Measurements from ENCODE around the gene TPRN.

The TPRN gene

DNA sequence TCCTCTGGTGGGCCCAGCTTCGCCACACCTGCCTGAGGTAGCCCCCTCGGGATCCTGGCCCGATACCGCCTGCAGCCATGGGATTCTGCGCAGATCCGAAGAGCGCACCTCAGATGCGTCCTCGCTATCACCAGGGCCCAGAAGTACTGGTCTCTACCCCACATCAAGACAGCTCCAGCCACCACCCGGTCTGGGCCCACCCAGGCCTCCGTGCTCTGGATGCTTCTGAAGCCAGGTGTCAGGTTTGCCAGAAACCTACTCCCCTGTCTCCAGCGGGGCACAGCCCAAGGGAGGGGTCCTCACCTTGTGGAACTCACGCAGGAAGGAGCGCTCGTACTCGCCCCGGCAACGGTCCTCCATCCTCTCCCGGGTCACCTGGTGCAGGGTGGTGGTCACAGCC is 14.6 kb downstream of the TPRN start:
- DNase-seq: no peak

DNA sequence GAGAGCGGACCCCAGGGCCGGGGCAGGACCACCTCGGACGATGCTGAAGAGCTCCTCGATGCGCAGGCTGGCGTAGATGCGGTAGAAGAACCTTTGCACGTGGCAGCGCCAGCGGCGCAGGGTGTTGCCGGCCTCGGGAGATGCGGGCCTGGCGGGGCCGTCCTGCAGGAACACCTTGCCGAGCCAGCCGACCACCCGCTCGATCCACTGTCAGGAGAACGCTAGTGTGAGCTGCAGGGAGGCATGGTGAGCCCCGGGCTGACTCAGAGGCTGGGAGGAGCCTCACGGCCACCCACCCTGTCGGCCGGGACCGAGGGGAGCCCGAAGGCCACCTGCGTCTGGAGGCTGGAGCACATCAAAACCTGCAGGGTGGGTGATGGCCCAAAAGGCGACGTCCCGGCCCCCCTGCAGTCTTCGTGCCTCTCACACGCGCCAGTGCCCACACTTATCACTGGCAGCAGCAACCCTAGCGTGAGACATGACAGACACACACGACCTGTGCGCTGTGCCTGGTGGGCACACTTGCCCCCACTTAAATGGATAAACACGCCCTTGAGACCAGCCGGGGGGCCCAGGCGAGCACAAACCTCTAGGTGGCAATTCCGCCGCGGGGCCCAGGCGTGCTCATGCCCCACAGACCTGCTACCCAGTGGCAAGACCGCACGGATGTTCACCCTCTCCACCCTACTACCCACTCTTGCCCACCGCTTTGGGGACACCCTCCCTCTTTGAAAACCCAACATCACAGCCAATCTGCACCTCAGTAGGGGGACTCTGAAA is 15.5 kb downstream of the TPRN start:
- DNase-seq: no peak

GRCh38 chr9:137183980-137184595 is 16.5 kb downstream of the TPRN start:
- no peak for DNase-seq

DNA sequence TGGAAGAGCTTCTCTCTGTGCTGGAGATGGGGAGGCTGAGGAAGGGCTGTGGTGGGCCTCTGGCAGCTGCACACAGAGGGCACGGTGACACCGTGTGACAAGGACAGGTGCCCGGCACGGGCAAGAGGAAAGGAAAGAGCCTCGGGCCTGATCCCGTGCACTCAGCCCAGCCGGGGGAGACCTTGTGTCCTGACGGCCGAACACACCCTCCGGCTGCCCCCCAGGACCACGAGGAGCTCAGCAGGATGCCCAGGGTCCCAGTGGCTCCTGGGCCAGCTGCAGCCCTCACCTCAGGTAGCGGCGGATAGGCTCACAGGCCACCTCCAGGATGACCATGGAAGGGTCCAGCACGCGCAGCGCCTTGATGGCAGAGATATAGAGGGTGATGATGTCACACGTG is 17.7 kb downstream of the TPRN start:
- DNase-seq: no peak

DNA sequence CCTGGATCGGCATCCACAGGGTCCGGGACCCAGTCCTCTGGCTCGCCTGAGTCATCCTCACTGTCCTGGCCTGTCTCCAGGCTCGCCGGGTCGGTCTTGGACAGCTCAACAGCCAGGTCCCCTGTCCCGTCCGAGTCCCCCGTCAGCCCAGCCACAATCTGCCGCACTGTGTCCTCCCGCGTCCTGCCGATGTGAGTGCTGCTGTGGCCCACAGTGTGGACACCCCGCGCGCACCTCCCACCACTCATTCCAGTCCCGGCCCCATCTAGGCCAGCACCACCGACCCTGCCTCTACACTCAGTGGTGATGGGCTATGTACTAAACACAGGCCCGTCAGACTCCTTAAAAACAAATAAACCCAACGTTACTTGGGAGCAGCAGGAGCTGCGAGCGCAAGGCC is 18.9 kb downstream of the TPRN start:
- no peak for DNase-seq

DNA sequence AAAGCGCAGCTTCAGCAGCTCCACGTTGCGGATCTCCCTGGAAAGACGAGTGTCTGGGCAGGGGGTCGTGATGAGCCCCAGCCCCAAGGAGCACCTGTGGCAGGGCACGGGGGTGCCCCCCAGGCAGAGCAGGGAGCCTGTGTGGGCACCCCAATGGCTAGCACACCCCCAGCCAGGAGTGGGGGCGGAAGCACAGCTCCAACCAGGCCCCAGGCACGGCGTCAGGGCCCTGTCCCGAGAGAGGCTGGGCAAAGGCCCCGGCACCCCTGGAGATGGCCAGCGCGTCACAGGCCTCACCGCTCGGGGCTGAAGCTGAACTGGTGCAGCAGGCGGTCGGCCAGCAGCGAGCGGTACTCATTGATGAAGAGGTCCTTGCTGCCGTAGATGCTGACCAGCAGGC is 20.1 kb downstream of the TPRN start:
- DNase-seq: no peak

DNA sequence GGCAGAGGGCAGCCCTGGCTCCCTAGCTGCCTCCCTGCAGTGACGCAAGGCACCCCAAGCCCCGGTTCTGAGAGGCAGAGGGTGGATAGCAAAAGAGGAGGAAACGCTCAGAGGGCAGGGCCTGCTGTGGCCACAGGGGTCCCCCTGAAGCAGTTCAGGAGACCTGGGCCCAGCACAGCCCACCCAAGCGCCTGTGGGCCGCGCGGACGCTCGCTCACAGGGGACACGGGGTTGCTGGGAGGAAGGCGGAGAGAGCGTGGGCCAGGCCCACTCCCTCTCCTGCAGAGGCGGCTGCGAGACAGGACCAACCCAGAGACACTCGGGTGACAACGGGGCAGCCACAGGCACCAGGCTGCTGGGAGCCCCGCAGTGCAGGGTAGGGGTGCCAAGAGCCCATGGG is 20.8 kb downstream of the TPRN start:
- no peak for DNase-seq

DNA sequence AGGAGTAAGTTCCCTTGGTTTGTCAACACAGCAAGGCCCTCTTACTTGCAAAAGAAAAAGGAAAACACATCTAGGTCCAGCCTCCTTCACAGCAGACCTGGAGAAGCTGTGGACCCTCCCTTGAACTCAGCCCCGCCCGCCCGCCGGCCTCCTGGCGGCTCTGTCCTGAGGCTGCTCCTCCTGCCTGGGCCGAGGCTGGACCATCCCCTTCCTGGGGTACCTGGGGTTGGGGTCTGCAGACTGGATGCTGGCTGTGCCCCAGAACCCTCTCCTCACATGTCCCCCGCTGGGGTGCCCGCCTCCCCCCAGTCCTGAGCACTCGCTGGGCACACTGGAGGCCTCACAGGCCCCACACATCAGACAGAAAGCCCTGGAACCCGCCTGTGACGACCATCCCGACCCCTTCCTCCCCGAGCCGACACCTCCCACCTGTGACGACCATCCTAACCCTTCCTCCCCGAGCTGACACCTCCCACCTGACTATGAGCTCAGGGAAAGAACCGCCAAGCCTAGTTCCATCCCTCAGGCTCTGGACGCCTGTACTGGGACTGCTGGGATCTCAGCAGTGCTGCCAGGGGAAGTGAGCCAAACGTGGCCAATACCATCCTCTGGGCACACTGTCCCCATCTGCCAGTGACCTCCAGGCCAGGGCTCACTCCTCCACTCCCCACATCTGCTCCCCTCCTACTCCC is 21.5 kb downstream of the TPRN start:
- DNase-seq: no peak

DNA sequence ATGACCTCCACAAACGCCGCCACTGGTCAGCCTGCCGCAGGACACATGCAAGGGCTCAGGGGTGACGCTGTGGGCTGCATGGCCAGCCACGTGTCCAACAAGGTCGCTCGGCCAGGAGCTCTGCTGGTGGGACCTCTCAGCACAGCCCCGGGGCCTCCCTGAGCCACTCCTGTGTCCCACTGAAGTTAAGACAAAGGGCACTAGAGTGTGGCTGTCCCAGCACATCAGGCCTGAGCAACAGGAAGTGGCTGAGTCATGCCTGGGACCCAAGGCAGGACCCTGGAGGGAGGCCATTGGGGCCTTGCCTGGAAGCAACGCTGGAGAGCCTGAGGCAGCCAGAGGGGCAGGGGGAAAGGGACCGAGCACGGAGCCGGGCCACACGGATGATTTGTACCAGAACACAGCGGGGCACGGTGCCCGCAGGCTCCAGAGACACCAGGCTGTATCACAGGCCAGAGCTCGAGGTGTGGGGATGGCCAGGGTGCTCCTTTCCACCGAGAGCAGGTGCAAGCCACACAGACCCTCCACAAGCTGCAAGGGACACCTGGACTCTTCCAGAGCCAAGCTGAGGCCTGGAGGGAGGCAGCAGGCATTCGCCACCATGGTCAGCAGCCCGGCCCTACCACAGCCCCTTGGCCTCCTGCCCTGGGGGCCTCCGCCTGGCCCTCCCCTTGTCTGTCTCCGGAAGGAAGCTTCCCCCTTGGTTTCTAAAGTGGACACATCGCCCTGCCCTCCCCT is 22.2 kb downstream of the TPRN start:
- no peak for DNase-seq

DNA sequence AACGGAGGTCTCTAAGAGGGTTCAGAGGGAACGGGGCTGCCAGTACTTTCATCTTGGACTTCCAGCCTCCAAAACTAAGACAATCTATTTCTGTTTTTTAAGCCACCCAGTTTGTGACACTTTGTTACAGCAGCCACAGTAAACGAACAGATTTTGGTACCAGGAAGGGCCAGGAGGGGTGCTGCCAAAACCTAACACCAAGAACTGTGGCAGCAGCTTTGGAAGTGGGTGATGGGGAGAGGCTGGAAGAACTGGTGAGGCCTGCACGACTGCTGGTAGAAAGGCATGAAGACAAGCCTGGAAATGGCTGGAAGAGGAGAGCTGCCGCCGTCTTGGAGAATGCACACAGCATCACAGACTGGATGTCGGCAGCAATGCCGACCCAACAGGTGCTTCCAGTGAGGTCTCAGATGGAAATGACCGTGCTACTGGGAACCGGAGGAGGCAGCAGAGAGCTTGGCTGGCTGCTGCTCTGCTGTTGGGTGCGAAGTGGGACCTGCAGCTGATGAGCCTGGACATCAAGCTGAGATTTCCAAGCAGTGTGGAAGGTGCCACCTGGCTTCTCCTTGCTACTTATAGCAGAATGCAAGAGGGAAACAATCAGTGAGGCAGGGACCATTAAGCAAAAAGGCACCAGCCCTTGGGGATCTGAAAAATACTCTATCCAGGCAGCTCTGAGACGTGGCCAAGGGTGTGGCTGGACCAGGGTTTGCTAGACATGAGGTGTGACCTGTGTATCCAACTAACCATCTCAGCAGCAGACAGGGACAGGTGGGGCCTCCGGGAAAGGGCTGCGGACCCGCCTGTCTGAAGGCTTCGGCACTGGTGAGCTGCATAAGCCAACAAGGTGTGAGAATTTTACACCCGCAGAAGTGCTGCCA is 24.0 kb downstream of the TPRN start:
- DNase-seq: no peak

DNA sequence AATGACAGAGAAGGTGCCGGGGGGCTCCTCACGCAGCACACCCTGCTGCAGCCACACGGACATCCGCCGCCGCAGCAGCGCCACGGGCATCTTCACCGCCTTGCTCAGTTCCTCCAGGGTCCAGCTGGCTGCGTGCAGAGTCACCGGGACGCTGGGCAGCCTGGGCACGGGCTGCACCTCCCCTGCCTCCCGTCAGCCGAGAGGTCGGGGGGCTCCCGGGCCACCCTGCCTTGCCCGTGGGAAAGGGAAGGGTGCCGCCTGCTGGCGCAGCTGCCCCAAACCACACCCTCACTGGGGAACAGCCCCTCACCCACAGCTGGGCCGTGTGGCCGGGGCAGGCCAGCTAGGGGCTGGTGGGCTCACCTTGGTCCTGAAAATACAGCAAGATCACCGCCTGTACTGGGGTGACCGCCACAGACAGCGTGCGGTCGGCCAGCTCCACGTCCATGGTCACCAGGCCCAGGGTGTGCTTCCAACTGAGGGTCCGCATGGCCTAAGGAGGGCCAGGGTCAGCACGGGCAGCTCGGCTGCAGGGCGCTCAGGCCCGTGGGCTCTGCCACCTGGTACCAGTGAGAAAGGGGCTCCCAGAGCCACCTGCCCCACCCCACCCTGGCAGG is 25.1 kb downstream of the TPRN start:
- no peak for DNase-seq

DNA sequence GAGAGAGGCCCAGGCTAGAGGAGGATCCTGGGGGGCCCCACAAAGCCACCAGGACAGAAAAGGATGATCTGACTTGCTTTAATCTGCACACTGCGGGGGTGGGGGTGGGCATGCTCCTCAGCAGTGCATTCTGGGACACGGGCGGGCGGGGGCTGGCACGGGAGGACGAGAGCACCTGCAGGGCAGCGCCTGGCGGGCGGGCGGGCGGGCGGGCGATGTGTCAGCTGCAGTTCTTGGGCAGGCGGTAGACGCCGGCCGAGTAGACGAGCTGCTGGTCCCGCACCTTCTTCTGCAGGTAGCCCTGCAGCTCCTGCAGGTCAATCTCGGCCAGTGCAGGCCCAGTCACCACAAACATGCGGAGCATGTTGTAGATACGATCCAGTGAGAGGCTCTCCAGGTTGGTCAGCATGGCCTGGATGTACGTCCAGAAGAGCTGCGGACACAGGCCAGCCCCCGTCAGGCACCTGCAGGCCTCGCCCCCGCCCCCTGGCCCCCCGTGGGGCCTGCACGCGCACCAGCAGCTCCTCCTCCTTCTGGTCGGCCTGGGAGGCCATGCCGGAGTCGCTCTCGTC is 25.7 kb downstream of the TPRN start:
- no peak for DNase-seq

DNA sequence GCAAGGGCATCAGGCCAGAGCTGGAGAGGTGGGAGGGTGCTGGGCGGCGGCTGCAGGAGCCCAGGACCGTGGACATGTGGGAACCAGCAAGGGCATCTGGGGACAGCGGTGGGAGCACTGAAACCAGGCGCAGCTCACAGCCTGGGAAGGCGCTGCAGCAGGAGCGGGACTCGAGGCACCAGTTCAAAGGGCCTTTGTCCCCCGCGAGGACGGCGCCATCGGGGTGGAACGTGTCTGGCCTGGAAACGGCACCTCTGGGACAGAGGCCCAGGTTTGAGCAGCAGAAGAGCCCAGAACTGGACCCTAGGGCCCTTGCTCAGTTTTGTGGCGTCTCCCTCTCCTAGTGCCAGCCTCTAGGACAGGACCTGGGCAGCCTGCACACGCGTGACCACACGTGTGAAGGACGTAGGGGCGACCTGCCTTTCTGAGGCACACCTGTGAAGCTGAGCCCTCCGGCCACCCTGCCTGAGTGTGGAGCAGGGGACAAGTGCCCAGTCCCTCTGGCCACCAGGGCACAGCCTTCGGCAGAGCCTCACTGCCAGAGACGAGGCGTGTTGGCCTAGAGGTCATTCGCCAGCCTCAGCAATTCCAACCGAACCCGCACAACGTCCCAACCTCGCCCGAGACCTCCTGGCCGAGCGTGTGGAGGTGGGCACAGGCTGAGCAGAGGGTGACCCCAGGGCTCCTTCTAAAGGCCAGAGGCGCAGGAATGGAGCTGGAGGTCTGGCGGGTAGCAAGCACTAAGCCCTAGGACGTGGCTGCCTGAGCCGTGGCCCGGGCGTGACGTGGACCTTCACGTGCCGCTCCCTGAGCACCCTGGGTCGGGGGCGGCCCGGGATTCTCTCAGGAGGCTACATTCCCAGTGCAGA is 26.5 kb downstream of the TPRN start:
- no peak for DNase-seq

DNA sequence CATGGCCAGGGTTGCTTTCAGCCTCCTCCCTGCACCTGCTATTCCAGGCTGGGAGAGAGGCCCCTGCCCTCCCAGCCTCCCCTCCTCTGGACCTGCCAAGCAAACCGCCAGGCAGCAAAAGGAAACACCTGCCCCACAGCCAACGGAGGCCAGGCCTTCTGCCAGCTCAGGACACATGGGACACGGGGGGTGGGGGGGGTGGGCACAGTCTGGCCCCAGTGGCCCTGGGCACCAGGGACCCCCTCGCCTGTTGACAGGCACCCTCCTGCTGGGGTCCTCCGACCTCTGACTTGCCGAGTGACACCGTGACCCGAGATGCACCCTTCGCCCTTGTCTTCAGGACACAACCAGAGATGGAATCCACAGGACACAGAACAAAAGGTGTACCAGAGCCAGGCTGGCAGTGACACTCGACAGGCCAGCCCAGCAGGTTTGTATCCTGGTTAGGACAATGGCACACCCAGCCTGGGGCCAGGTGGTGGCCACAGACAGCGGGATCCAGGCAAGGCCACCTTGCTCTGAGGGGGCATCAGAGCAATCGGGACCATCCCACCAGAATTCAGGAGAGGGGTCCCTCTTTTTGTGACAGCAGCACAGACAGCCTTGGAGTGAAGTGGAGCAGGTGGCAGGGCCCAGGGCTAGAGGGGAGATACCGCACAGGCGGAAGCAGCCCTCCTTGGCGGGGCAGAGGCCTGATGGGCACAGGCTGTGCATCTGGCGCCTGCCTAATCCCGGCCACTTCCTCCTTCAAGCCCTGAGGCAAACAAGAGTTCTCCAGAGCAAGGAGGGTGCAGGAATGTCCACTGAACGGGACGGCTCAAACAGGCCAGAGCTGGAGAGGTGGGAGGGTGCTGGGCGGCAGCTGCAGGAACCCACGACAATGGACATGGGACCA is 27.4 kb downstream of the TPRN start:
- DNase-seq: peak; percentile 35

GRCh38 chr9:137171149-137171900 is 29.2 kb downstream of the TPRN start:
- DNase-seq: no peak

DNA sequence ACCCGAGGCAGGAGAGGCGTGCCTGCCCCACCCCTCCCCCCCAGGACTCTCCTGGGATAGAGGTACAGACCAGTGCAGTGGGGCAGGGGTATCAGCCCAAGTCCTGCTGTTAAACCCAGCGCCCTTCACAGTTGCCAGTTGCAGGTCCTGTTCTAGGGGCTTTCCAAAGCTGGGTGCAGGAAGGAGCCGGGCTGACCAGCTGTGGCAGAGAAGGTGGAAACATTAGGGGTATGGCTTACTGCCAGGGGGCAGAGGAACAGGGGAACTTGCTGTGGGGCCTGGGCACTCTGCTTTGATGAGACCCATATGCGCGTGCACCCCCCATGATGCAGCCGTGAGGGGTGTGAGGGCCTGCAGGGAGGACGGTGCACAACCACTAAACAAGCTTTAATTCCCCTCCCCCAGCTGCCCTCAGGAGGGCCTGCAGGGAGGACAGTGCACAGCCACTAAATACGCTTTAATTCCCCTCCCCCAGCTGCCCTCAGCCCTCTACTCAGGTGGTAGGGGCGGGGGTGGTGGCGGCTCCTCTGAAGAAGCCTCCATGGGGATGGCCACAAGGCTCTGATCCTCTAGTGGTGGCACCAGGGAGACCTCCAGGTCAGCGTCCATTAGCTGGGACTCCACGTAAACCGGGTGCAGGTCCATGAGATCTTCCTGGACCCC is 29.9 kb downstream of the TPRN start:
- DNase-seq: no peak

- no peak for DNase-seq
Observed at GRCh38 chr9:137169896-137170358, 30.6 kb downstream of the TPRN start, which contains the start of gene LRRC26. TSS of gene LRRC26 (minus strand) at chr9:137170051. CDS start at chr9:137169943, 108 bp downstream.
